Raji (cell line): ENCODE results near the gene ANKLE2.

Experiments used
- POLR2A ChIP-seq: IDR thresholded peaks from 2 replicates; pipeline ENCODE4 v1.6.1; 2011; ENCODE audit warnings: low read depth, low read length, control low read depth; ENCODE audit not compliant: insufficient read depth

The ANKLE2 gene

GRCh38 chr12:132783917-132784531 is 22.4 kb upstream of the ANKLE2 start:
- TF ChIP-seq POLR2A: no peak

GRCh38 chr12:132781938-132782337 is 20.3 kb upstream of the ANKLE2 start:
- TF ChIP-seq POLR2A: no peak

GRCh38 chr12:132779781-132780353 is 18.2 kb upstream of the ANKLE2 start:
- TF ChIP-seq POLR2A: no peak

- TF ChIP-seq POLR2A: no peak
Measured at GRCh38 chr12:132777614-132778013, 16.0 kb upstream of the ANKLE2 start.

- TF ChIP-seq POLR2A: no peak
Measured at GRCh38 chr12:132776816-132777568, 15.4 kb upstream of the ANKLE2 start.

GRCh38 chr12:132775502-132776229 is 14.0 kb upstream of the ANKLE2 start:
- TF ChIP-seq POLR2A: no peak

GRCh38 chr12:132774646-132775275 is 13.1 kb upstream of the ANKLE2 start:
- TF ChIP-seq POLR2A: no peak

GRCh38 chr12:132774159-132774558 is 12.5 kb upstream of the ANKLE2 start:
- TF ChIP-seq POLR2A: no peak

- no peak for TF ChIP-seq POLR2A
Measured at GRCh38 chr12:132773077-132773955, 11.7 kb upstream of the ANKLE2 start.

- TF ChIP-seq POLR2A: no peak
Measured at GRCh38 chr12:132772606-132773005, 11.0 kb upstream of the ANKLE2 start.

- TF ChIP-seq POLR2A: peak; percentile 59; the same call in 1 of the 2 replicates
Measured at GRCh38 chr12:132771126-132771838, 9.7 kb upstream of the ANKLE2 start.

- no peak for TF ChIP-seq POLR2A
Measured at GRCh38 chr12:132766380-132767085, 4.9 kb upstream of the ANKLE2 start.

- TF ChIP-seq POLR2A: no peak
Measured at GRCh38 chr12:132765361-132765760, 3.7 kb upstream of the ANKLE2 start.
